HepG2 (cell line): ENCODE measurements around the gene ZDHHC24. TPM values are rescaled to one million over a fixed set of nuclear protein-coding genes. Genes with fewer than 3 reads are reported as not detected.

ENCODE experiments used
- ARID4A ChIP-seq: sonication (generic); formaldehyde crosslinking; IDR thresholded peaks from 2 replicates; pipeline ENCODE4 v1.5.0; 2020; ENCODE audit warnings: mild to moderate bottlenecking, missing genetic modification reagents, borderline replicate concordance
- BCL6 ChIP-seq: IDR thresholded peaks from 2 replicates; pipeline ENCODE4 v1.6.1; 2016; ENCODE audit warnings: missing genetic modification reagents, missing compliant biosample characterization
- DMAP1 ChIP-seq: IDR thresholded peaks from 2 replicates; pipeline ENCODE4 v1.6.1; 2016
- FOXK1 ChIP-seq: sonication (generic); formaldehyde crosslinking; IDR thresholded peaks from 2 replicates; pipeline ENCODE4 v1.4.0; 2020; ENCODE audit warnings: low read depth, missing genetic modification reagents, borderline replicate concordance
- HHEX ChIP-seq: IDR thresholded peaks from 2 replicates; pipeline ENCODE4 v1.6.1; 2016; ENCODE audit warnings: control low read depth
- KDM5A ChIP-seq: fragments of 200-600 bp; sonication (generic); IDR thresholded peaks from 2 replicates; pipeline ENCODE4 v1.7.0; 2018; ENCODE audit warnings: antibody characterized with exemption, mild to moderate bottlenecking, low read length, borderline replicate concordance
- NR0B2 ChIP-seq: sonication (generic); formaldehyde crosslinking; IDR thresholded peaks from 2 replicates; pipeline ENCODE4 v1.4.0; 2020; ENCODE audit warnings: mild to moderate bottlenecking, missing genetic modification reagents
- PAWR ChIP-seq: sonication (generic); formaldehyde crosslinking; IDR thresholded peaks from 2 replicates; pipeline ENCODE4 v1.4.0; 2020; ENCODE audit warnings: missing genetic modification reagents, mild to moderate bottlenecking, borderline replicate concordance
- PPARG ChIP-seq: conservative IDR thresholded peaks from 2 replicates; pipeline ENCODE4 v1.6.1; 2016; ENCODE audit warnings: missing biosample characterization, missing genetic modification reagents
- PTBP1 ChIP-seq: fragments of 200-400 bp; formaldehyde crosslinking; IDR thresholded peaks from 2 replicates; pipeline ENCODE4 v1.6.1; 2018; ENCODE audit warnings: low read length, low read depth; ENCODE audit not compliant: poor library complexity, severe bottlenecking
- RNF2 ChIP-seq: fragments of 450-650 bp; conservative IDR thresholded peaks from 2 replicates; pipeline ENCODE4 v1.6.1; 2016; ENCODE audit warnings: low read depth
- THAP11 ChIP-seq: IDR thresholded peaks from 2 replicates; pipeline ENCODE4 v1.6.1; 2016; ENCODE audit warnings: missing biosample characterization, missing genetic modification reagents
- ZMYM3 ChIP-seq: sonication (generic); formaldehyde crosslinking; IDR thresholded peaks from 2 replicates; pipeline ENCODE4 v1.5.1; 2020; ENCODE audit warnings: mild to moderate bottlenecking, missing genetic modification reagents
- ZMYM4 ChIP-seq: sonication (generic); formaldehyde crosslinking; IDR thresholded peaks from 2 replicates; pipeline ENCODE4 v1.8.1; 2023; ENCODE audit warnings: mild to moderate bottlenecking, missing genetic modification reagents
- ZNF451 ChIP-seq: sonication (generic); formaldehyde crosslinking; IDR thresholded peaks from 2 replicates; pipeline ENCODE4 v1.5.0; 2020; ENCODE audit warnings: mild to moderate bottlenecking, missing genetic modification reagents
- ZNF564 ChIP-seq: sonication (generic); formaldehyde crosslinking; IDR thresholded peaks from 2 replicates; pipeline ENCODE4 v1.8.1; 2023; ENCODE audit warnings: mild to moderate bottlenecking, missing genetic modification reagents
- ZNF614 ChIP-seq: IDR thresholded peaks from 2 replicates; pipeline ENCODE4 v1.6.1; 2018; ENCODE audit warnings: missing biosample characterization, missing genetic modification reagents, inconsistent platforms, borderline replicate concordance
- polyA plus RNA-seq, 8 experiments: library from polyadenylated mRNA; depleted of rRNA in 3 of 8; stranded (reverse) in 7 of 8; unstranded in 1 of 8; fragments of >200 nt; fragmentation: Illumina TruSeq in 4 of 8; extraction: Trizol in 4 of 8; gene quantifications; 2 replicates each; pipeline versions ENCODE4 v1.2.1 to v1.2.3, GENCODE V29; 2011 to 2016; ENCODE audit warnings: low read depth in 4 of 8, missing spikeins in 1 of 8, mixed read lengths in 1 of 8; ENCODE audit not compliant: insufficient read depth in 1 of 8
- total RNA-seq, 5 experiments: library from RNA; depleted of rRNA; stranded (reverse); fragments of >200 nt; fragmentation: Illumina TruSeq; extraction: Trizol; gene quantifications; 2 replicates each; pipeline ENCODE4 v1.2.3, GENCODE V29; 2016; ENCODE audit warnings: low read depth in 1 of 5
- TF ChIP-seq, protein P1 (sequence below): sonication (generic); formaldehyde crosslinking; IDR thresholded peaks from one replicate; pipeline ENCODE4 v1.5.1; 2020; ENCODE audit warnings: mild to moderate bottlenecking, missing genetic modification reagents; ENCODE audit errors: not compliant biosample characterization

ZDHHC24 gene
- total and polyA plus RNA-seq, 2 of the 13 experiments (the other 11 are each of a cell fraction or from before 2014, with no cell fraction given), result 4.3 TPM

DNA sequence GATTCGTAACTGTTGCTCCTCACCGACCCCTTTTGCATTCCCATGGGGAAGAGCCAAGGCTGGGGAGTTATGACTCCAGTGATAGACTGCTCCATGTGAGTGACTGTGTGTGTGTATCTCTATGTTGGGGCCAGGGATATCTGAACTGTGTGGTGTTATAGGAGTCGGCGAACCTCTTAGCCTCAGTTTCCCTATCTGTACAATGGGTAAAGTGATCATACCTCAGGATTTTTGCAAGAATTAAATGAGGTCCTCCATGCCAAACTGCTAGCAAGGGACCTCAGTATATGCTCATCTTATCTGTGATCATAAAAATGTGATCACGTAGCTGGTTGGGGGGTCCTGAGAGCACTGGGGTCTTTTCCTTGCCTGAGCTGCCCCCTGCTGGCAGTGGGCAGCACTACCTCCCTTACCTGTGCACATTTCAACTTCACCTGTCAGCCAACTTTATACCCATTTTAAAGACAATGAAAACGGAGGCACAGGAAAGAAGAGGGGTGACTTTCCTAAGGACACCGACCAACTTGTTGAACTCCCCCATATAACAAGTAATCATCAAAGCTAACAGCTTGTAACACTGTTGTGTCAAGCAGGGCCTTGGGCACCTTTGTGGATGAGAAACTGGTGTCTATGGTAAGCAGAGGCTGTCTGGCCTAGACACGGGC, 67.0 kb downstream of the ZDHHC24 start (continued):
- TF ChIP-seq, protein P1, sequence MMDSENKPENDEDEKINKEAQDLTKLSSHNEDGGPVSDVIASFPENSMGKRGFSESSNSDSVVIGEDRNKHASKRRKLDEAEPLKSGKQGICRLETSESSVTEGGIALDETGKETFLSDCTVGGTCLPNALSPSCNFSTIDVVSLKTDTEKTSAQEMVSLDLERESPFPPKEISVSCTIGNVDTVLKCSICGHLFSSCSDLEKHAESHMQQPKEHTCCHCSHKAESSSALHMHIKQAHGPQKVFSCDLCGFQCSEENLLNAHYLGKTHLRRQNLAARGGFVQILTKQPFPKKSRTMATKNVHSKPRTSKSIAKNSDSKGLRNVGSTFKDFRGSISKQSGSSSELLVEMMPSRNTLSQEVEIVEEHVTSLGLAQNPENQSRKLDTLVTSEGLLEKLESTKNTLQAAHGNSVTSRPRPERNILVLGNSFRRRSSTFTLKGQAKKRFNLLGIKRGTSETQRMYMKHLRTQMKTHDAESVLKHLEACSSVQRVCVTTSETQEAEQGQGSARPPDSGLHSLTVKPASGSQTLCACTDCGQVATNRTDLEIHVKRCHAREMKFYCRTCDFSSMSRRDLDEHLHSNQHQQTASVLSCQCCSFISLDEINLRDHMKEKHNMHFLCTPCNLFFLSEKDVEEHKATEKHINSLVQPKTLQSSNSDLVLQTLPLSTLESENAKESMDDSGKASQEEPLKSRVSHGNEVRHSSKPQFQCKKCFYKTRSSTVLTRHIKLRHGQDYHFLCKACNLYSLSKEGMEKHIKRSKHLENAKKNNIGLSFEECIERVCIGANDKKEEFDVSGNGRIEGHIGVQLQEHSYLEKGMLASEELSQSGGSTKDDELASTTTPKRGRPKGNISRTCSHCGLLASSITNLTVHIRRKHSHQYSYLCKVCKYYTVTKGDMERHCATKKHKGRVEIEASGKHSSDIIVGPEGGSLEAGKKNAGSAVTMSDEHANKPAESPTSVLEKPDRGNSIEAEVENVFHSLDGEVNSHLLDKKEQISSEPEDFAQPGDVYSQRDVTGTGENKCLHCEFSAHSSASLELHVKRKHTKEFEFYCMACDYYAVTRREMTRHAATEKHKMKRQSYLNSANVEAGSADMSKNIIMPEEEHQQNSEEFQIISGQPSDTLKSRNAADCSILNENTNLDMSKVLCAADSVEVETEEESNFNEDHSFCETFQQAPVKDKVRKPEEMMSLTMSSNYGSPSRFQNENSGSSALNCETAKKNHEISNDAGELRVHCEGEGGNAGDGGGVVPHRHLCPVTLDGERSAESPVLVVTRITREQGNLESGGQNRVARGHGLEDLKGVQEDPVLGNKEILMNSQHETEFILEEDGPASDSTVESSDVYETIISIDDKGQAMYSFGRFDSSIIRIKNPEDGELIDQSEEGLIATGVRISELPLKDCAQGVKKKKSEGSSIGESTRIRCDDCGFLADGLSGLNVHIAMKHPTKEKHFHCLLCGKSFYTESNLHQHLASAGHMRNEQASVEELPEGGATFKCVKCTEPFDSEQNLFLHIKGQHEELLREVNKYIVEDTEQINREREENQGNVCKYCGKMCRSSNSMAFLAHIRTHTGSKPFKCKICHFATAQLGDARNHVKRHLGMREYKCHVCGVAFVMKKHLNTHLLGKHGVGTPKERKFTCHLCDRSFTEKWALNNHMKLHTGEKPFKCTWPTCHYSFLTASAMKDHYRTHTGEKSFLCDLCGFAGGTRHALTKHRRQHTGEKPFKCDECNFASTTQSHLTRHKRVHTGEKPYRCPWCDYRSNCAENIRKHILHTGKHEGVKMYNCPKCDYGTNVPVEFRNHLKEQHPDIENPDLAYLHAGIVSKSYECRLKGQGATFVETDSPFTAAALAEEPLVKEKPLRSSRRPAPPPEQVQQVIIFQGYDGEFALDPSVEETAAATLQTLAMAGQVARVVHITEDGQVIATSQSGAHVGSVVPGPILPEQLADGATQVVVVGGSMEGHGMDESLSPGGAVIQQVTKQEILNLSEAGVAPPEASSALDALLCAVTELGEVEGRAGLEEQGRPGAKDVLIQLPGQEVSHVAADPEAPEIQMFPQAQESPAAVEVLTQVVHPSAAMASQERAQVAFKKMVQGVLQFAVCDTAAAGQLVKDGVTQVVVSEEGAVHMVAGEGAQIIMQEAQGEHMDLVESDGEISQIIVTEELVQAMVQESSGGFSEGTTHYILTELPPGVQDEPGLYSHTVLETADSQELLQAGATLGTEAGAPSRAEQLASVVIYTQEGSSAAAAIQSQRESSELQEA (CRISPR knock-in tag), result no peak
- TF ChIP-seq BCL6 (CRISPR knock-in tag) (no peak), DMAP1 (CRISPR knock-in tag) (no peak), PPARG (CRISPR knock-in tag) (no peak), HHEX (no peak), ZNF451 (CRISPR knock-in tag) (no peak), THAP11 (CRISPR knock-in tag) (peak; percentile 41), ZNF564 (no peak), ARID4A (CRISPR knock-in tag) (no peak), ZNF614 (CRISPR knock-in tag) (no peak), RNF2 (no peak), ZMYM3 (CRISPR knock-in tag) (peak; percentile 92), PAWR (CRISPR knock-in tag) (no peak), PTBP1 (no peak), NR0B2 (CRISPR knock-in tag) (no peak), ZMYM4 (CRISPR knock-in tag) (no peak), KDM5A (no peak), FOXK1 (CRISPR knock-in tag) (no peak)
